ENCODE measurements around the gene SYT7.
"Not testable (repeated sequence)": the region's sequence is repeated elsewhere in the genome, so short reads cannot be mapped to it uniquely, and the experiment has no call there.

Gene SYT7

DNA sequence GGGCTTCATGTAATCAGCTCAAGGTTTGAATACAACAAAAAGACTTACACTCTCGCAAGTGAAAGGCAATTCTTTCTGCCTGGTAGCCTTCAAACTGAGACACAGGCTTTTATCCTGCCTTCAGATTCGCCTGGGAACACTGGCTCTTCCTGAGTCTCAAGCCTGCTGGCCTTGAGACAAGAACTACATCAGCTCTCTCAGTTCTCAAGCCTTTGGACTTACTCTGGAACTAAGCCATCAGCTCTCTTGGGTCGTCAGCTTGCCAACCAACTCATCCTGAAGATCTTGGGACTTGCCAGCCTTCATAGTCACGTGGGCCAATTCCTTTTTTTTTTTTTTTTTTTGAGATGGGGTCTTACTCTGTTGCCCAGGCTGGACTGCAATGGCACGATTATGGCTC lies 108.0 kb downstream of the SYT7 start:
- no peak for DNase-seq

- no peak for DNase-seq
Measured at GRCh38 chr11:61472282-61472681, 108.6 kb downstream of the SYT7 start.

- DNase-seq = no peak
Measured at GRCh38 chr11:61468002-61468401, 112.9 kb downstream of the SYT7 start.

DNA sequence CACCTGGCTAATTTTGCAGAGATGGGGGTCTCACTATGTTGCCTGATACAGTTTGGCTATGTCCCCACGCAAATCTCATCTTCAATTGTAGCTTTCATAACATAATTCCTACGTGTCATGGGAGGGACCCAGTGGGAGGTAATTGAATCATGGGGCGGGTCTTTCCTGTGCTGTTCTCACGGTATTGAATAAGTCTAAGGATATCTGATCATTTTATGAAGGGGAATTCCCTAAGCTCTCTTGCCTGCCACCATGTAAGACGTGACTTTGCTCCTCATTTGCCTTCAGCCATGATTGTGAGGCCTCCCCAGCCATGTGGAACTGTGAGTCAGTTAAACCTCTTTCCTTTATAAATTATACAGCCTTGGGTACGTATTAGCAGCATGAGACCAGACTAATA lies 113.3 kb downstream of the SYT7 start:
- not testable (repeated sequence) for DNase-seq
